AG10803 (cell line): ENCODE results near the gene VRK2.

Experiments
- DNase-seq: peaks from one replicate; pipeline ENCODE4 v3.0.0; 2010; ENCODE audit warnings: low read depth
- H3K4me3 ChIP-seq: 2 replicates; pipeline ENCODE4 v1.5.1; 2011; ENCODE audit warnings: mild to moderate bottlenecking, low read length, control low read depth
- TF ChIP-seq, protein P1 (sequence below): conservative IDR thresholded peaks from 2 replicates; pipeline ENCODE4 v1.5.1; 2011; ENCODE audit warnings: mild to moderate bottlenecking, low read length, control low read depth, inconsistent platforms

The VRK2 gene

GRCh38 chr2:58052978-58053377 is 6.4 kb downstream of the VRK2 start:
- TF ChIP-seq, protein P1, sequence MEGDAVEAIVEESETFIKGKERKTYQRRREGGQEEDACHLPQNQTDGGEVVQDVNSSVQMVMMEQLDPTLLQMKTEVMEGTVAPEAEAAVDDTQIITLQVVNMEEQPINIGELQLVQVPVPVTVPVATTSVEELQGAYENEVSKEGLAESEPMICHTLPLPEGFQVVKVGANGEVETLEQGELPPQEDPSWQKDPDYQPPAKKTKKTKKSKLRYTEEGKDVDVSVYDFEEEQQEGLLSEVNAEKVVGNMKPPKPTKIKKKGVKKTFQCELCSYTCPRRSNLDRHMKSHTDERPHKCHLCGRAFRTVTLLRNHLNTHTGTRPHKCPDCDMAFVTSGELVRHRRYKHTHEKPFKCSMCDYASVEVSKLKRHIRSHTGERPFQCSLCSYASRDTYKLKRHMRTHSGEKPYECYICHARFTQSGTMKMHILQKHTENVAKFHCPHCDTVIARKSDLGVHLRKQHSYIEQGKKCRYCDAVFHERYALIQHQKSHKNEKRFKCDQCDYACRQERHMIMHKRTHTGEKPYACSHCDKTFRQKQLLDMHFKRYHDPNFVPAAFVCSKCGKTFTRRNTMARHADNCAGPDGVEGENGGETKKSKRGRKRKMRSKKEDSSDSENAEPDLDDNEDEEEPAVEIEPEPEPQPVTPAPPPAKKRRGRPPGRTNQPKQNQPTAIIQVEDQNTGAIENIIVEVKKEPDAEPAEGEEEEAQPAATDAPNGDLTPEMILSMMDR: no peak
- DNase-seq: no peak

DNA sequence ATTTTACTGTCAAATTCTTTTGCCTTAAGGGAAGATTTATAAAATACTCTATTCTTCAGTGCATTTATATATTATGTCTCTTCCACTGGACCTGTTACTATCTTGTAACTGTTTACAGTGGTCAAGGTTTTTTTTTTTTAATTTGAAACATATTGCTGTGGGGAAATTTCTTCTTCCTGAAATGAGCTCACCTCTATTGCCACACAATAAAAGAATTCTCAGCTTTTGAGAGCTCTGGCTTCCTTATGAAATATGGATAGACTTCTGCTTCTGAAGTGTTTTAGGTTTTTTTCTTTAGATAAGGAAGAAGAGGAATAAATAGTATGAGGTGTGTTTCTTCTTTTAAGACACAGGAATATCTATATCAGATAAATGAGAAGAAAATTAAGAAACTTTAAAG is 7.7 kb downstream of the VRK2 start:
- TF ChIP-seq, protein P1: no peak
- peak; percentile 77 for DNase-seq
- H3K4me3 ChIP-seq: no peak overlapping the region

More at GRCh38 chr2:58052978-58053377, 6.4 kb downstream of the VRK2 start:
- H3K4me3 ChIP-seq: no peak overlapping the region

- no peak for DNase-seq
- TF ChIP-seq, protein P1: no peak
- no peak overlapping the region for H3K4me3 ChIP-seq
Measured at GRCh38 chr2:58055033-58055786, 8.6 kb downstream of the VRK2 start.

DNA sequence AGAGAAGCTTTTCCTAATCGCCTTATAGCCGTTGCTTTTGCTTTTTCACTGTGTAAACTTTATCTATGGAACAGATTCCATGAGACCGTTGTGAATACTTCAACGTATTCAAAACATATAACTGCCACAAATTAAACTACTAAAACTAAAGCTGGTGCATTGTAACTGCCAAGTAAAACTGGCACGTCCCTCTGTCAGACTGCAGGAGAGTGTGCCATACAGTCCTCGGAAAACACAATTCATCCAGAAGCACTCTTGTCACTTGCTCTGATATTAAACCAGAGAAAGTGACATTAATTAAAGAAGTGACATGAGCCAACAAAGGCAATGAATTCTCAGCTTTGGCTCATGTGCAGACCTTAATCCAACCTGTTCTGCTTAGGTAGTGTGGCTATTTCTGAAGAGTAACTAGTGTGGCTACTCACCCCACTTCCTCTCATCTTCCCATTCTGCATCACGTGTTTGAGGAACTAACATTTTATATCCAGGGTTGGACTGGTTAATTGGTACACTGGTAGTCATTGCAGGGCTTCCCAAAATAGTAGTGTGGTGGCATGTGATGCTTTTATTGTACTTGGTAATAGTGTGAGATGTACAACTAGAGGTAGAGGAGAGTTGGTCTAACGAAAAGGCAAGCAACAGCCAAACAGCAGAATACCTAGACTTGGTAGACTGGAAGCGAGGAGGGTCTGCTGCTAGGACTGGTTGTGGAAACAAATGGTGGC is 9.7 kb downstream of the VRK2 start:
- TF ChIP-seq, protein P1: no peak
- no peak for DNase-seq
- H3K4me3 ChIP-seq: no peak overlapping the region

DNA sequence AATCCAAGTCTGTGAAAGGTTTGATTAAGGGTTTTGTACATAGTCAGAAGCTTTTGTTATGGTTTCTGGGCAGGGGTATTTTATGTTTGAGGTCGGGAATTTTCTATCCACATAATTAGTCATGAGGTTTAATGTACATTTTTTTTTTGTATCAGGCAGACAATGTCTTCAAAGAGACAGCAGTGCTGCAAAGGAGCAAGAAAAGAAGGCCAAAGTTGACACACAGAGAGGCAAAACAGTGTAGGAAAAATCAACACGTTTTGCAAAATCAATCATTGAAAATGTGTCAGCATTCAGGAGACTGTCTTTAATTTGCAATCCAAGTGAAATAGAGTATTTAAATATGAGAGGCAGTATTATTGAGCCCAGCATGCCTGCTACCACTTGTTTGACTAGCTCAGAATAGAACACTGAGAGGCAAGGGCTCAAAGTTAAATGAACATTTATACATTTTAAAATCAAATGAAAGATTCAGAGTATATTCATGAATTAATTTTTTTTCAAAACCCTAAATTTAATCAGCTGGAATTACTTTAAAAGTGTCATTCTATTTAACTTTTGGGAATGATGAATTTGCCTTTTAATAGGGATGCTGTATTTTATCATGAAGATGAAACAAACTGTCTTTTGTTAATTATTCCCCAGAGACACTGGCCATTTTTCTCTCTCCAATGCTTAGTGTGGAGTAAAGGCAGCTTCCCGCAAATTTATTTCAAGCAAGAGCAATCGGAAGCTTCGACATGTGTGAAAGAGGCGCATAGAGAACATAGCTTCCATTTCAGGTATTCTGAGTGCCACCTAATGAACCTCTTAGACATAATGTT is 11.3 kb downstream of the VRK2 start:
- H3K4me3 ChIP-seq: no peak overlapping the region
- TF ChIP-seq, protein P1: no peak
- DNase-seq: no peak

- TF ChIP-seq, protein P1: no peak
- DNase-seq: peak; percentile 79
- H3K4me3 ChIP-seq: no peak overlapping the region
Measured at GRCh38 chr2:58063641-58064040, 17.0 kb downstream of the VRK2 start.
